Keratinocyte (primary cell): ENCODE measurements around the gene ZSCAN5B.

ENCODE experiments used
- EZH2 ChIP-seq: IDR thresholded peaks from one replicate; pipeline ENCODE4 v1.6.1; 2012; ENCODE audit warnings: inconsistent platforms, mild to moderate bottlenecking, low read length, moderate library complexity
- TF ChIP-seq, protein P1 (sequence below), 3 experiments: IDR thresholded peaks in 1 of 3; conservative IDR thresholded peaks in 1 of 3; optimal IDR thresholded peaks in 1 of 3; 2 replicates in 2 of 3; 3 replicates in 1 of 3; pipeline versions ENCODE3 to v1.5.1; 2011; ENCODE audit warnings: low read length in 3 of 3, mild to moderate bottlenecking in 3 of 3, moderate library complexity in 2 of 3, control low read depth in 1 of 3, inconsistent platforms in 1 of 3; ENCODE audit not compliant: insufficient read depth in 2 of 3; ENCODE audit errors: extremely low read depth in 1 of 3

DNA sequence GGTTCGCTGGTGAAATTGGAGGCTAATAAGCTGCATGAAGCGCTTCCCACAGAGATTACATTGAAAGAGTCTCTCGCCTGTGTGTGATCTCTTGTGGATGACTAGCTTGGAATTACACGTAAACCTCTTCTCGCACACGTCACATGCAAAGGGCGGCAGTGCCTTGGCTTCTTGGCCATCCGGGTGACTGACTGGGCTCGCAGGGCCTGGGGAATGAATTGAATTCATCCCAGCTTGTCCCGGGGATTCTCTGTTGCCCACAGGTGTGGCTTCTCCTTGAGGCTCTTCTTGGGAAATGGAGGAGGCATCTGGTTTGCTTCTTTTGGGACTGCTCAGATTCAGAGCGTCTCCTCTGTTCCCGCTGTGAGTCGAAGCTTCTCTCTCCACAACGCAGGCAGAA is 24.3 kb upstream of the ZSCAN5B start:
- TF ChIP-seq, protein P1, sequence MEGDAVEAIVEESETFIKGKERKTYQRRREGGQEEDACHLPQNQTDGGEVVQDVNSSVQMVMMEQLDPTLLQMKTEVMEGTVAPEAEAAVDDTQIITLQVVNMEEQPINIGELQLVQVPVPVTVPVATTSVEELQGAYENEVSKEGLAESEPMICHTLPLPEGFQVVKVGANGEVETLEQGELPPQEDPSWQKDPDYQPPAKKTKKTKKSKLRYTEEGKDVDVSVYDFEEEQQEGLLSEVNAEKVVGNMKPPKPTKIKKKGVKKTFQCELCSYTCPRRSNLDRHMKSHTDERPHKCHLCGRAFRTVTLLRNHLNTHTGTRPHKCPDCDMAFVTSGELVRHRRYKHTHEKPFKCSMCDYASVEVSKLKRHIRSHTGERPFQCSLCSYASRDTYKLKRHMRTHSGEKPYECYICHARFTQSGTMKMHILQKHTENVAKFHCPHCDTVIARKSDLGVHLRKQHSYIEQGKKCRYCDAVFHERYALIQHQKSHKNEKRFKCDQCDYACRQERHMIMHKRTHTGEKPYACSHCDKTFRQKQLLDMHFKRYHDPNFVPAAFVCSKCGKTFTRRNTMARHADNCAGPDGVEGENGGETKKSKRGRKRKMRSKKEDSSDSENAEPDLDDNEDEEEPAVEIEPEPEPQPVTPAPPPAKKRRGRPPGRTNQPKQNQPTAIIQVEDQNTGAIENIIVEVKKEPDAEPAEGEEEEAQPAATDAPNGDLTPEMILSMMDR (optimal IDR thresholded peaks at IDR 0.05 in 1 of 3, IDR thresholded peaks at IDR 0.05 in 1 of 3, conservative IDR thresholded peaks at IDR 0.05 in 1 of 3; ENCODE audit: extremely low read depth in 1 of 3, insufficient read depth in 2 of 3, low read length in 3 of 3): peak in 1 of 3 experiments; percentile 15
- TF ChIP-seq EZH2: no peak
